Central memory CD8-positive, alpha-beta T cell (primary cell): Measurements from ENCODE around the gene PROKR1.
A peak's percentile ranks its signal among the peaks of the same experiment; 100 is the strongest.
"Not testable (repeated sequence)": the region's sequence is repeated elsewhere in the genome, so short reads cannot be mapped to it uniquely, and the experiment has no call there.

Source experiments
- ATAC-seq: fragments of 150-1000 bp; cut with Tn5 transposase; replicated peaks from 2 replicates; pipeline ENCODE4 v1.10.0; 2022; ENCODE audit warnings: mild to moderate bottlenecking, moderate FRiP score, moderate number of reproducible peaks; ENCODE audit not compliant: poor library complexity, severe bottlenecking; ENCODE audit errors: extremely low read depth
- DNase-seq, 2 donors: peaks; one replicate each; pipeline ENCODE4 v3.0.0; 2021; ENCODE audit warnings: low spot score in 2 of 2
- H3K27ac Mint-ChIP-seq: one replicate; pipeline ENCODE4 v1.8.0; 2022; ENCODE audit warnings: low read depth, mild to moderate bottlenecking, moderate library complexity, mixed read lengths
- H3K27me3 Mint-ChIP-seq: one replicate; pipeline ENCODE4 v1.8.0; 2022; ENCODE audit warnings: mixed read lengths
- H3K36me3 Mint-ChIP-seq: one replicate; pipeline ENCODE4 v1.8.0; 2022; ENCODE audit warnings: mild to moderate bottlenecking, moderate library complexity, mixed read lengths; ENCODE audit not compliant: insufficient read depth
- H3K4me1 Mint-ChIP-seq: one replicate; pipeline ENCODE4 v1.8.0; 2022; ENCODE audit warnings: mixed read lengths
- H3K4me3 Mint-ChIP-seq: one replicate; pipeline ENCODE4 v1.8.0; 2022; ENCODE audit warnings: mild to moderate bottlenecking, moderate library complexity, mixed read lengths
- H3K9me3 Mint-ChIP-seq: one replicate; pipeline ENCODE4 v1.8.0; 2022; ENCODE audit warnings: mixed read lengths

Gene PROKR1

DNA sequence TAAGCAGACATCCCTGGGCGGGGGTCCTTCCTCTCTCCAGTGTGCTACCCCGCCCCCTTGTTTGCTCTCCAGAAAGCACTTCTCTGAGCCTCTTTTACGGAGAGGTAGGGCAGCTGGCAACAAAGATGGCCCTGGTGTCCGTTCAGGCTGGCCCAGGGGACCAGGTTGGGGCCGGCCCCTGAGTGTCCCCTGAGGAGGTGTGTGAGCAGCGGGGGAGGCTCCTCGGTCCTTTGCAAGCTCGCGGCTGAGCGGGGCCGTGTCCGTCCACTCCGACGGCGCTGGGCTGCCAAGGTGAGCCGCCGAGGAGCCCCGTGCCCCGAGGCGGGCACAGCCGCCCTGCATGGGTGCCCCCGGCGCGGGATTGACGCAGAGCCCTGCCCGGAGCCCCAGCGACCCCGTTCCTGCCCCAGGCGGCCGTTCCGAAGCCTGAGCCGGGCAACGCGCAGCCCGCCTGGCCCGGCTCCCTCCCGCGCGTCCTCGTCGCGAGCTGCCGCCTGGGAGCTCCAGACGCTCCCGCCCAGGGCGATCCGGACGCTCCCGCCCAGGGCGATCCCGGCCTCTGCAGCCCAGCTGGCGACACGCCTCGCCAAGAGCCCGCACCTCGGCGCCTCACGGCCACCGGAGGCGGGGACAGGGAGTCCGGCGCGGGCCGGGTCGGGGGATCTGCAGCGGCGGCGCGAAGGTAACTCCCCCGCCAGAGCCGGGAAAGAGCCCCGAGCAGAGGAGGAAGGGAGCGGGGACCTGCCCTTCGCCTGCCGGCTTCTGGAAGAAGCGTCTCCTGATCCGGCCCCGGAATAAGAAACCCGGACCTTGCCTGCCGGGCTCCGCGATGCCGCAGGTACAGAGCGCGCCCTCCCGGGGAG lies at the start of gene PROKR1:
PROKR1 (plus strand) TSS at position 569 of the 863 bp plus-strand sequence. CDS start 2,243 bp downstream, outside the sequence.
- DNase-seq: no peak
- no peaks in the 10 kb centered on the region for H3K36me3 Mint-ChIP-seq
- peaks cover 10% of the 10 kb centered on the region for H3K9me3 Mint-ChIP-seq
- peaks cover 81% of the 10 kb centered on the region for H3K27me3 Mint-ChIP-seq
- peak within 1 kb of the TSS; percentile 46 for H3K4me3 Mint-ChIP-seq
- no peak within 1 kb of the TSS for H3K27ac Mint-ChIP-seq
- H3K4me1 Mint-ChIP-seq: no peaks in the 10 kb centered on the region
- peak; percentile 14 for ATAC-seq

- no peaks in the 10 kb centered on the region for H3K9me3 Mint-ChIP-seq
- H3K27me3 Mint-ChIP-seq: peaks cover 21% of the 10 kb centered on the region
- no peak overlapping the region for H3K27ac Mint-ChIP-seq
- ATAC-seq (no peak), DNase-seq (no peak)
- peaks cover 6% of the 10 kb centered on the region for H3K4me1 Mint-ChIP-seq
- no peaks in the 10 kb centered on the region for H3K36me3 Mint-ChIP-seq
- no peak overlapping the region for H3K4me3 Mint-ChIP-seq
Observed at GRCh38 chr2:68594041-68594440, 49.3 kb upstream of the PROKR1 start.

DNA sequence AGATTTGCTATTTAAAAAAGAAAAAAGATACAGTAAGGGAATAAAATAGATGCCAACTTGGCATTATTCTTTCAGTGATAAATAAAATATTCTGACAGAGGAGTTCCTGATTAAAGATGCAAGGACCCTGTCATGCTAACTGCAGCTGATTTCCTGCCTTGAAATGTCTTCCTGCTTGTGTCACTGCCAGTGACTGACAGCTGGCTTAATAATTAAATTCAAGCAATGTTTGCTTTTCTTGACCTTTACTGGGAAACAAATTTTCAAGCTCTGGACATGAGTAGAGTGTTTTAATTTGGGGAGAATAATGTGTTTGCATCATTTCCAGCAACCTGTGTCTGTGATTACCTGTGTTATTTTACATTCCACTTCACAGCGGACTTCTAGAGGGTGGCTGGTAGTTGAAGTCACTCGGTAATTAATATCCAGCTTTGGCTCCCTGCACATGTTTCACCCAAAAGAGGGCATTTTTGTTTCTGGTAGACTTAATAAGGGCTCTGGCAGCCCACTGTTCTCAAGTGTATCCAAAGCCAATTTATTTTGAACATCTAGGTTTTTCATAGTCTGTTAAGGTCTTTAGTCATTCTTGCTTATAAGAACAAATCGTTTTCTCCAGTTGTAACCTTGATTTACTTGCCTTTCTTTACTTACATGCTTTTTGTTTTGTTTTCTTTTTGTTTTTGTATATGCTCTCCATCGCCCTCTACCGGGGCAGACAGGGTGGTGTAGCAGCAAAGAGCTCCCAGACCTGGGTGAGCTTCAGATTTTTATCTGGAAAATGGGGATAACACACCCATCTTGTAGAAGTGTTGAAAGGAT lies 48.5 kb upstream of the PROKR1 start:
- H3K4me3 Mint-ChIP-seq: peak overlapping the region; percentile 30
- ATAC-seq: peak; percentile 49
- H3K27ac Mint-ChIP-seq: peak overlapping the region; percentile 29
- H3K9me3 Mint-ChIP-seq: peaks cover 2% of the 10 kb centered on the region
- DNase-seq: peak; percentile 24 to 34
- H3K27me3 Mint-ChIP-seq: peaks cover 29% of the 10 kb centered on the region
- H3K4me1 Mint-ChIP-seq: peaks cover 6% of the 10 kb centered on the region
- H3K36me3 Mint-ChIP-seq: no peaks in the 10 kb centered on the region

DNA sequence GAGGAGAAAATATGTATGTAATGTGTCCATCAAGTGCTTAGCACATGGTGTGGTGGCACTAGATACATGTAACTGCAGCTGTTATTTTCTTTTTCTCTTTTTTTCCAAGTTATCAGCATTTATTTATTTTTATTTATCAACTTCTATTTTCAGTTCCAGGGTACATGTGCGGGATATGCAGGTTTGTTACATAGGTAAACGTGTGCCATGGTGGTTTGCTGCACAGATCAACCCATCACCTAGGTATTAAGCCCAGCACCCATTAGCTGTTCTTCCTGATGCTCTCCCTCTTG lies 47.9 kb upstream of the PROKR1 start:
- DNase-seq, H3K36me3 Mint-ChIP-seq, ATAC-seq, H3K4me1 Mint-ChIP-seq, H3K9me3 Mint-ChIP-seq: not testable (repeated sequence)
- Mint-ChIP-seq H3K27me3 (peaks cover 35% of the 10 kb centered on the region), H3K27ac (peak overlapping the region; percentile 29), H3K4me3 (peak overlapping the region; percentile 30)

DNA sequence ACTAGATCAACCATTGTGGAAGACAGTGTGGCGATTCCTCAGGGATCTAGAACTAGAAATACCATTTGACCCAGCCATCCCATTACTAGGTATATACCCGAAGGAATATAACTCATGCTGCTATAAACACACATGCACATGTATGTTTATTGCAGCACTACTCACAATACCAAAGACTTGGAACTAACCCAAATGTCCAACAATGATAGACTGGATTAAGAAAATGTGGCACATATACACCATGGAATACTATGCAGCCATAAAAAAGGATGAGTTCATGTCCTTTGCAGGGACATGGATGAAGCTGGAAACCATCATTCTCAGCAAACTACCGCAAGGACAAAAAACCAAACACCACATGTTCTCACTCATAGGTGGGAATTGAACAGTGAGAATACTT lies 42.9 kb upstream of the PROKR1 start:
- not testable (repeated sequence) for DNase-seq, H3K27ac Mint-ChIP-seq, H3K4me3 Mint-ChIP-seq, ATAC-seq, H3K9me3 Mint-ChIP-seq, H3K36me3 Mint-ChIP-seq, H3K4me1 Mint-ChIP-seq
- H3K27me3 Mint-ChIP-seq: peaks cover 36% of the 10 kb centered on the region

GRCh38 chr2:68603059-68603458 lies 40.3 kb upstream of the PROKR1 start:
- Mint-ChIP-seq H3K36me3 (peaks cover 1% of the 10 kb centered on the region), H3K27me3 (peaks cover 25% of the 10 kb centered on the region), H3K4me1 (no peaks in the 10 kb centered on the region), H3K9me3 (peaks cover 7% of the 10 kb centered on the region), H3K4me3 (no peak overlapping the region), H3K27ac (no peak overlapping the region)
- DNase-seq (no peak), ATAC-seq (no peak)

DNA sequence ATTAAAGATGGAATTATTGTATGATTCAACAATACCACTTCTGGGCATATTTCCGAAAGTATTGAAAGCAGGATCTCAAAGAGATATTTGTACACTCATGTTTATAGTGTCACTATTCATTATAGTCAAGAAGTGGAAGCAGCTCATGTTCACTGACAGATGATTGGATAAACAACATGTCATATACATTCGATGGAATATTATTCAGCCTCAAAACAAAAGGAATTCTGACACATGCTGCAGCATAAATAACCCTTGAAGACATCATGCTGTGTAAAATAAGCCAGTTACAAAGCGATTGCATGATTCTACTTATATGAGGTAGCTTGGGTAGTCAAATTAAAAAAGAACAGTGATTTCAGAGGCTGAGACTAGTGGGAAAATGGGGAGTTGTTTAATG lies 39.3 kb upstream of the PROKR1 start:
- DNase-seq: no peak
- no peak overlapping the region for H3K4me3 Mint-ChIP-seq
- H3K36me3 Mint-ChIP-seq: peaks cover 1% of the 10 kb centered on the region
- peaks cover 15% of the 10 kb centered on the region for H3K27me3 Mint-ChIP-seq
- H3K27ac Mint-ChIP-seq: no peak overlapping the region
- no peak for ATAC-seq
- peaks cover 7% of the 10 kb centered on the region for H3K9me3 Mint-ChIP-seq
- no peaks in the 10 kb centered on the region for H3K4me1 Mint-ChIP-seq

GRCh38 chr2:68605939-68606338 lies 37.4 kb upstream of the PROKR1 start:
- no peak for ATAC-seq
- Mint-ChIP-seq H3K9me3 (peaks cover 6% of the 10 kb centered on the region), H3K4me3 (no peak overlapping the region), H3K27me3 (no peaks in the 10 kb centered on the region), H3K27ac (peak overlapping the region; percentile 21), H3K4me1 (no peaks in the 10 kb centered on the region), H3K36me3 (no peaks in the 10 kb centered on the region)
- DNase-seq: no peak

GRCh38 chr2:68606759-68607158 lies 36.6 kb upstream of the PROKR1 start:
- H3K36me3 Mint-ChIP-seq: no peaks in the 10 kb centered on the region
- ATAC-seq (no peak), DNase-seq (no peak)
- no peaks in the 10 kb centered on the region for H3K27me3 Mint-ChIP-seq
- H3K4me3 Mint-ChIP-seq: no peak overlapping the region
- peak overlapping the region; percentile 21 for H3K27ac Mint-ChIP-seq
- H3K4me1 Mint-ChIP-seq: no peaks in the 10 kb centered on the region
- H3K9me3 Mint-ChIP-seq: peaks cover 6% of the 10 kb centered on the region

DNA sequence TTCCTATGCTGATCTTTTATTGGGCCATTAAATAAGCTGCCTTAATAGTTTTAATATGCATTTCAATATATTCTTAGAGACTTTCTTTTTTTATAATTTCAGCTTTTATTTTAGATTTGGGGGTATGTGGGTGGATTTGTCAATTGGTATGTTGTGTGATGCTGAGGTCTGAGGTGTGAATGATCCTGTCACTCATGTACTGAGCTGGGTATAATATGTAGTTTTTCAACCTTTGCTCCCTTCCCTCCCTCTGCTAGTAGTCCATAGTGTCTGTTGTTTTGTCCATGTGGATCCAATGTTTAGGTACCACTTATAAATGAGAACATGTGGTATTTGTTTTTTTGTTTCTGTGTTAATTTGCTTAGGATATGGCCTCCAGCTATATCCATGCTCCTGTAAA lies 35.5 kb upstream of the PROKR1 start:
- DNase-seq: no peak
- Mint-ChIP-seq H3K27ac (no peak overlapping the region), H3K36me3 (no peaks in the 10 kb centered on the region), H3K9me3 (peaks cover 6% of the 10 kb centered on the region), H3K4me1 (no peaks in the 10 kb centered on the region), H3K4me3 (no peak overlapping the region), H3K27me3 (no peaks in the 10 kb centered on the region)
- ATAC-seq: no peak

DNA sequence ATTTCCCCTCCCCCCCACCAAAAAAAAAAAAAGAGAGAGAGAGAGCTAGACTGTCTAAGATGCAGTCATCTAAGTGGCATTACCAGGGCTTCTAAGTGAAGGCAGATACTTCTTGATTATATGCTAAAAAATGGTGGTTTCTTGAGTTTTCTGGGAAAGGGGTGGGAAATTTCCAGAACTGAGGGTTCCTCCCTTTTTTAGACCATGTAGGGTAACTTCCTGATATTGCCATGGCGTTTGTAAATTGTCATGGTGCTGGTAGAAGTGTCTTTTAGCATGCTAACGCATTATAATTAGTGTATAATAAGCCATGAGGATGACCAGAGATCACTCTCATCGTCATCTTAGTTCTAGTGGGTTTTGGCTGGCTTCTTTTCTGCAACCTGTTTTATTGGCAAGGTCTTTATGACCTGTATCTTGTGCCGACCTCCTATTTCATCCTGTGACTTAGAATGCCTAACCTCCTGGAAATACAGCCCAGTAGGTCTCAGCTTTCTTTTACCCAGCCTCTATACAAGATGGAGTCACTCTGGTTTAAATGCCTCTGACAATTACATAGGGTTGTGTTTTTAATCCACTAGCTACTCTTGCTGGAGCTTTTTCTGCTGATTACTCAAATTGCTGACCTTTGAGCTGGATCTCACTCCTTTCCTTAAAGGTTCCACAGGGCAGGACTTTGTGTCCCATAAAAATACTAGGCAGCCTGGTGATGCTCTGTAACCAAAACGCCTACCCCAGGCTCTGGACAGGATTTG lies 30.4 kb upstream of the PROKR1 start:
- Mint-ChIP-seq H3K4me3 (no peak overlapping the region), H3K36me3 (no peaks in the 10 kb centered on the region), H3K27me3 (no peaks in the 10 kb centered on the region), H3K9me3 (peaks cover 10% of the 10 kb centered on the region), H3K4me1 (no peaks in the 10 kb centered on the region), H3K27ac (no peak overlapping the region)
- DNase-seq (no peak), ATAC-seq (no peak)

DNA sequence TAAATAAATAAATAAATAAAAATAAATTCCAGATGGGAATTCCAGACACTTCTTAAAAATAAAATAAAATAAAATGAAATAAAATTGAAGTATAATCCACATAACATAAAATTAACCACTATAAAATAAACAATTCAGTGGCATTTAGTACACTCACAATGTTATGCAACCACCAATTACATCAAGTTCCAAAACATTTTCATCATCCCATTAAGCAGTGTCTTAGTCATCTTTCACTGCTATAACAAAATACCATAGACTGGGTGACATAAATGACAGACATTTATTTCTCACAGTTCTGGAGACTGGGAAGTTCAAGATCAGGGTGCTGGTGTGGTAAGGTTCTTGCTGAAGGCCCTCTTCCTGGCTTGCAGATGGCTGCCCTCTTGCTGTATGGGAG lies 22.6 kb upstream of the PROKR1 start:
- Mint-ChIP-seq H3K27ac (no peak overlapping the region), H3K4me3 (no peak overlapping the region), H3K4me1 (no peaks in the 10 kb centered on the region), H3K27me3 (peaks cover 4% of the 10 kb centered on the region), H3K36me3 (no peaks in the 10 kb centered on the region), H3K9me3 (no peaks in the 10 kb centered on the region)
- ATAC-seq: no peak
- no peak for DNase-seq
